DND-41 (cell line): ENCODE data around the gene DSN1.

Experiments
- ATAC-seq: fragments of 200-7000 bp; cut with Tn5 transposase; 3 replicates; pipeline ENCODE4 v1.9.1; 2021; ENCODE audit warnings: low read depth; ENCODE audit not compliant: insufficient read depth
- DNase-seq: peaks from one replicate; pipeline ENCODE4 v3.0.0-alpha.2; 2020
- H2AFZ ChIP-seq: 2 replicates; pipeline ENCODE4 v1.6.0; 2012; ENCODE audit warnings: low read depth, low read length
- H3K27ac ChIP-seq: 2 replicates; pipeline ENCODE4 v1.5.1; 2012; ENCODE audit warnings: low read length, inconsistent platforms
- H3K27me3 ChIP-seq: fragments of 200-600 bp; sonication (generic); 2 replicates; pipeline ENCODE4 v1.6.0; 2012; ENCODE audit warnings: low read length, mild to moderate bottlenecking, inconsistent platforms; ENCODE audit not compliant: insufficient read depth, poor library complexity
- H3K36me3 ChIP-seq: 2 replicates; pipeline ENCODE4 v1.5.1; 2012; ENCODE audit warnings: low read length, inconsistent platforms; ENCODE audit not compliant: insufficient read depth
- H3K4me1 ChIP-seq: 2 replicates; pipeline ENCODE4 v1.5.1; 2012; ENCODE audit warnings: mild to moderate bottlenecking, low read length; ENCODE audit not compliant: insufficient read depth
- H3K4me2 ChIP-seq: 2 replicates; pipeline ENCODE4 v1.6.0; 2012; ENCODE audit warnings: mild to moderate bottlenecking, moderate library complexity, low read length, inconsistent platforms; ENCODE audit not compliant: insufficient read depth
- H3K4me3 ChIP-seq, 2 experiments: fragments of 200-600 bp in 1 of 2; shearing (Covaris generic) in 1 of 2; 2 replicates each; pipeline ENCODE4 v1.5.1; 2012 to 2016; ENCODE audit warnings: inconsistent platforms in 2 of 2, low read length in 2 of 2, mild to moderate bottlenecking in 2 of 2, low read depth in 1 of 2, moderate library complexity in 1 of 2
- H3K79me2 ChIP-seq: 2 replicates; pipeline ENCODE4 v1.6.0; 2012; ENCODE audit warnings: low read length, inconsistent platforms; ENCODE audit not compliant: insufficient read depth
- H3K9ac ChIP-seq: 2 replicates; pipeline ENCODE4 v1.6.0; 2012; ENCODE audit warnings: low read depth, mild to moderate bottlenecking, inconsistent platforms, low read length, moderate library complexity
- H3K9me3 ChIP-seq: 2 replicates; pipeline ENCODE4 v1.5.1; 2012; ENCODE audit warnings: low read length, moderate library complexity, mild to moderate bottlenecking, inconsistent platforms; ENCODE audit not compliant: insufficient read depth, severe bottlenecking
- H4K20me1 ChIP-seq: 2 replicates; pipeline ENCODE4 v1.6.0; 2012; ENCODE audit warnings: low read length; ENCODE audit not compliant: insufficient read depth
- EZH2 ChIP-seq: IDR thresholded peaks from 3 replicates; pipeline ENCODE4 v1.6.1; 2012; ENCODE audit warnings: borderline replicate concordance, low read depth, mild to moderate bottlenecking, moderate library complexity, low read length, inconsistent platforms; ENCODE audit not compliant: severe bottlenecking
- TF ChIP-seq, protein P1 (sequence below): IDR thresholded peaks from 2 replicates; pipeline ENCODE4 v1.5.1; 2012; ENCODE audit warnings: borderline replicate concordance, low read length, moderate library complexity, mild to moderate bottlenecking; ENCODE audit not compliant: poor library complexity, severe bottlenecking; ENCODE audit errors: extremely low read depth

The DSN1 gene

DNA sequence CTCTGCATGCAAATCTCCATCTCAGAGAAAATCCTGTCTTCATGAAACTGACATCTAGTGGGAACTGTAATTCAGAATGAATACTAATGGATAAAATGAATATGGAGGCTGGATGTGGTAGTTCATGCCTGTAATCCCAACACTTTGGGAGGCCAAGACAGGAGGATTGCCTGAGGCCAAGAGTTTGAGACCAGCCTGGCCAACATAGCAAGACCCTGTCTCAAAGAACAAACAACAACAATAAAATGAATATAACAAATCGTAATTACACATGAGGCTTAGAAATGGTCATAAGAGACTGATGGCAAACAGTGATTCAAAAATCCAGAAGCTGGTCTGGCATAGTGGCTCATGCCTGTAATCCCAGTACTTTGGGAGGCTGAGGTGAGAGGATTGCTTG, 44.6 kb upstream of the DSN1 start:
- Histone ChIP-seq H3K4me3 (no peak overlapping the region), H3K79me2 (no peaks in the 10 kb centered on the region), H2AFZ (no peak overlapping the region), H3K36me3 (peaks cover 50% of the 10 kb centered on the region), H4K20me1 (peaks cover 4% of the 10 kb centered on the region; the same call in 1 of the 2 replicates), H3K4me2 (no peak overlapping the region), H3K27me3 (no peaks in the 10 kb centered on the region), H3K27ac (no peak overlapping the region), H3K9me3 (no peaks in the 10 kb centered on the region), H3K4me1 (no peaks in the 10 kb centered on the region), H3K9ac (no peak overlapping the region)
- TF ChIP-seq EZH2: no peak
- TF ChIP-seq, protein P1, sequence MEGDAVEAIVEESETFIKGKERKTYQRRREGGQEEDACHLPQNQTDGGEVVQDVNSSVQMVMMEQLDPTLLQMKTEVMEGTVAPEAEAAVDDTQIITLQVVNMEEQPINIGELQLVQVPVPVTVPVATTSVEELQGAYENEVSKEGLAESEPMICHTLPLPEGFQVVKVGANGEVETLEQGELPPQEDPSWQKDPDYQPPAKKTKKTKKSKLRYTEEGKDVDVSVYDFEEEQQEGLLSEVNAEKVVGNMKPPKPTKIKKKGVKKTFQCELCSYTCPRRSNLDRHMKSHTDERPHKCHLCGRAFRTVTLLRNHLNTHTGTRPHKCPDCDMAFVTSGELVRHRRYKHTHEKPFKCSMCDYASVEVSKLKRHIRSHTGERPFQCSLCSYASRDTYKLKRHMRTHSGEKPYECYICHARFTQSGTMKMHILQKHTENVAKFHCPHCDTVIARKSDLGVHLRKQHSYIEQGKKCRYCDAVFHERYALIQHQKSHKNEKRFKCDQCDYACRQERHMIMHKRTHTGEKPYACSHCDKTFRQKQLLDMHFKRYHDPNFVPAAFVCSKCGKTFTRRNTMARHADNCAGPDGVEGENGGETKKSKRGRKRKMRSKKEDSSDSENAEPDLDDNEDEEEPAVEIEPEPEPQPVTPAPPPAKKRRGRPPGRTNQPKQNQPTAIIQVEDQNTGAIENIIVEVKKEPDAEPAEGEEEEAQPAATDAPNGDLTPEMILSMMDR: no peak
- DNase-seq (no peak), ATAC-seq (no peak)

DNA sequence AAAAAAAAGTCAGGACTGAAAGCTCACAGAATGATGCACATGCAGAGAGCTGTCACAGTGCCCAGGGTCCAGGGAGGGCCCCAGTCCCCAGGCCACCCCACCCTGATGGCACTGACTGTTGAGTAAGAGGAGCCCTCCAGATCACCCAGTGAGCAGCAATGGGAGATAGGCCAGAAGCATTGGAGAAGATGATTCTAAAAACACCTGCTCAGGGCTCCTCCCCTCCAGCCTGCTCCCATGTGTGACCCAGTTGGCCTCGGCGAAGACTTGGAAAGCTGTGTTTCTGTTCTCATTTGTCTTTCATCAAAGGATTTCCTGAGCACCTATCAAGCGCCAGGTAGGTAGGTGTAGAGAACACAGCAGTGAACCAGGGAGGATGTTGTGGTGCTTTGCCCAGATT, 43.9 kb upstream of the DSN1 start:
- TF ChIP-seq, protein P1: no peak
- no peak for TF ChIP-seq EZH2
- H4K20me1 ChIP-seq: peaks cover 4% of the 10 kb centered on the region; the same call in 1 of the 2 replicates
- H3K79me2 ChIP-seq: no peaks in the 10 kb centered on the region
- no peak overlapping the region for H3K9ac ChIP-seq
- H3K4me3 ChIP-seq: no peak overlapping the region
- no peaks in the 10 kb centered on the region for H3K9me3 ChIP-seq
- no peaks in the 10 kb centered on the region for H3K27me3 ChIP-seq
- H2AFZ ChIP-seq: no peak overlapping the region
- DNase-seq (no peak), ATAC-seq (no peak)
- no peaks in the 10 kb centered on the region for H3K4me1 ChIP-seq
- peaks cover 57% of the 10 kb centered on the region for H3K36me3 ChIP-seq
- H3K27ac ChIP-seq: no peak overlapping the region
- H3K4me2 ChIP-seq: no peak overlapping the region

GRCh38 chr20:36815454-36816091, 42.0 kb upstream of the DSN1 start:
- peaks cover 4% of the 10 kb centered on the region; the same call in 1 of the 2 replicates for H4K20me1 ChIP-seq
- H3K27ac ChIP-seq: no peak overlapping the region
- H3K4me3 ChIP-seq: no peak overlapping the region
- H3K4me2 ChIP-seq: no peak overlapping the region
- no peaks in the 10 kb centered on the region for H3K27me3 ChIP-seq
- H3K79me2 ChIP-seq: no peaks in the 10 kb centered on the region
- H2AFZ ChIP-seq: no peak overlapping the region
- no peak for DNase-seq
- peaks cover 74% of the 10 kb centered on the region for H3K36me3 ChIP-seq
- no peak overlapping the region for H3K9ac ChIP-seq
- H3K4me1 ChIP-seq: no peaks in the 10 kb centered on the region
- no peak for ATAC-seq
- no peaks in the 10 kb centered on the region for H3K9me3 ChIP-seq
- no peak for TF ChIP-seq EZH2
- TF ChIP-seq, protein P1: no peak
